Panc1 (cell line): Measurements from ENCODE around the gene CAPN7. TPM values are rescaled to one million over a fixed set of nuclear protein-coding genes. Genes with fewer than 3 reads are reported as not detected.

Source experiments
- ATAC-seq: fragments of 200-7000 bp; cut with Tn5 transposase; 2 replicates; pipeline ENCODE4 v1.9.1; 2020; ENCODE audit warnings: mild to moderate bottlenecking, moderate library complexity
- BruUV-seq: library from RNA; stranded (reverse); fragments of 400-500 nt; replicated peaks from 2 replicates; lab custom pipeline; 2021; lab: Mats Ljungman, UMichigan
- CTCF ChIA-PET: fragments of 300-600 bp; sonication (Branson Sonifier 250); formaldehyde crosslinking; loops from one replicate; lab custom pipeline; 2022; ENCODE audit warnings: antibody characterized with exemption; lab: Charles Lee
- POLR2A ChIA-PET: fragments of 300-600 bp; sonication (Branson Sonifier 250); formaldehyde crosslinking; loops from one replicate; lab custom pipeline; 2022; ENCODE audit warnings: antibody characterized with exemption; lab: Charles Lee
- DNase-seq: peaks from one replicate; pipeline ENCODE4 v3.0.0-alpha.2; 2010; ENCODE audit warnings: low read depth, low spot score
- H3K27ac ChIP-seq: 2 replicates; pipeline ENCODE4 v1.5.1; 2011; ENCODE audit warnings: mild to moderate bottlenecking, low read length, inconsistent platforms
- H3K27me3 ChIP-seq: fragments of 200-500 bp; sonication (Bioruptor generic); 2 replicates; pipeline ENCODE4 v1.6.0; 2014; ENCODE audit warnings: low read length, inconsistent platforms; ENCODE audit not compliant: control insufficient read depth, insufficient read depth
- H3K36me3 ChIP-seq: fragments of 200-500 bp; sonication (Bioruptor generic); 2 replicates; pipeline ENCODE4 v1.5.1; 2014; ENCODE audit warnings: inconsistent platforms, mild to moderate bottlenecking, low read length, moderate library complexity; ENCODE audit not compliant: control insufficient read depth, insufficient read depth
- H3K4me1 ChIP-seq: 2 replicates; pipeline ENCODE4 v1.5.1; 2011; ENCODE audit warnings: inconsistent platforms, mild to moderate bottlenecking, low read length, moderate library complexity; ENCODE audit not compliant: control insufficient read depth, insufficient read depth
- H3K4me3 ChIP-seq, 2 experiments: 2 replicates each; pipeline ENCODE4 v1.5.1; 2011 to 2012; ENCODE audit warnings: low read depth in 2 of 2, low read length in 2 of 2, mild to moderate bottlenecking in 2 of 2, inconsistent platforms in 1 of 2, moderate library complexity in 1 of 2
- H3K9me3 ChIP-seq: fragments of 200-500 bp; sonication (Bioruptor generic); 2 replicates; pipeline ENCODE4 v1.5.1; 2014; ENCODE audit warnings: low read depth, mild to moderate bottlenecking, inconsistent platforms, low read length, moderate library complexity; ENCODE audit not compliant: control insufficient read depth, insufficient read depth
- POLR2AphosphoS5 ChIP-seq: IDR thresholded peaks from 2 replicates; pipeline ENCODE4 v1.6.1; 2012; ENCODE audit warnings: mild to moderate bottlenecking, low read depth, low read length, moderate library complexity
- REST ChIP-seq, 2 experiments: IDR thresholded peaks; 2 replicates each; pipeline ENCODE4 v1.6.1; 2011 to 2012; ENCODE audit warnings: low read depth in 2 of 2, control low read depth in 1 of 2, low read length in 1 of 2, mild to moderate bottlenecking in 1 of 2, moderate library complexity in 1 of 2; ENCODE audit not compliant: insufficient read depth in 1 of 2
- SIN3A ChIP-seq: IDR thresholded peaks from 2 replicates; pipeline ENCODE4 v1.6.1; 2012; ENCODE audit warnings: low read depth, mild to moderate bottlenecking, low read length, moderate library complexity, borderline replicate concordance; ENCODE audit not compliant: insufficient read depth
- TCF7L2 ChIP-seq: IDR thresholded peaks from 2 replicates; pipeline ENCODE4 v1.6.1; 2011; ENCODE audit warnings: mild to moderate bottlenecking, low read depth, low read length, inconsistent platforms
- in situ Hi-C: cut with HindIII; loops from 2 replicates; pipeline ENCODE4 v1.10.0; 2016; ENCODE audit warnings: low sequenced_read_pairs, low pct_unique_long_range_greater_than_20kb
- intact Hi-C: fragments of 100-400 bp; cut with micrococcal nuclease; formaldehyde crosslinking; loops from one replicate; pipeline ENCODE4 v1.10.0; 2022; ENCODE audit not compliant: unreplicated experiment
- total RNA-seq: library from RNA; stranded (reverse); gene quantifications from one replicate; pipeline ENCODE4 v1.2.1, GENCODE V29; 2021; ENCODE audit not compliant: unreplicated experiment
- TF ChIP-seq, protein P1 (sequence below): fragments of 450-650 bp; IDR thresholded peaks from 2 replicates; pipeline ENCODE4 v1.5.1; 2017; ENCODE audit warnings: mild to moderate bottlenecking

CAPN7 gene
- total RNA-seq, 1 experiment from 2014 or later: 26.5 TPM

DNA sequence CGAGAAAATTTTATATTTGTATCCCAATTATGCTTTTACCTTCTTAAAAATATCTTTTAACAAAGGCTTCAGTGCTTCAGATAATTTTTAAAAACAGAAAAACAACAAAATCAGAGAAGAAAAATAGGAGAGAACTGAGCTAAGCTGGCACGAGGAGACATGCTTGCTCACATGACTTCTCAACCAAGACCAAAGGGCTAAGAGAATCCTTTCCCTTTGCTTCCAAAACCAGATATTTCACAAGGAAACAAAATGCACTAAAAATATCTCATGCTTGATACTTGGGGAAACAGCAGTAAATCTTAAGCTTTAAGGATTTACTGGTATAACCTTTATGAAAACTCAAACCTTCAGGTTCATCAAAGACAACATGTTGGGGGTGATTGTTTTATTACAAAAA, 58.4 kb downstream of the CAPN7 start:
- no peak for ATAC-seq
- BruUV-seq: no TSS peak
- no peak for DNase-seq
- TF ChIP-seq TCF7L2 (no peak), SIN3A (no peak), REST (IDR thresholded peaks at IDR 0.05; ENCODE audit: insufficient read depth in 1 of 2, low read depth in 2 of 2, low read length in 1 of 2) (no peak), POLR2AphosphoS5 (no peak)
- TF ChIP-seq, protein P1, sequence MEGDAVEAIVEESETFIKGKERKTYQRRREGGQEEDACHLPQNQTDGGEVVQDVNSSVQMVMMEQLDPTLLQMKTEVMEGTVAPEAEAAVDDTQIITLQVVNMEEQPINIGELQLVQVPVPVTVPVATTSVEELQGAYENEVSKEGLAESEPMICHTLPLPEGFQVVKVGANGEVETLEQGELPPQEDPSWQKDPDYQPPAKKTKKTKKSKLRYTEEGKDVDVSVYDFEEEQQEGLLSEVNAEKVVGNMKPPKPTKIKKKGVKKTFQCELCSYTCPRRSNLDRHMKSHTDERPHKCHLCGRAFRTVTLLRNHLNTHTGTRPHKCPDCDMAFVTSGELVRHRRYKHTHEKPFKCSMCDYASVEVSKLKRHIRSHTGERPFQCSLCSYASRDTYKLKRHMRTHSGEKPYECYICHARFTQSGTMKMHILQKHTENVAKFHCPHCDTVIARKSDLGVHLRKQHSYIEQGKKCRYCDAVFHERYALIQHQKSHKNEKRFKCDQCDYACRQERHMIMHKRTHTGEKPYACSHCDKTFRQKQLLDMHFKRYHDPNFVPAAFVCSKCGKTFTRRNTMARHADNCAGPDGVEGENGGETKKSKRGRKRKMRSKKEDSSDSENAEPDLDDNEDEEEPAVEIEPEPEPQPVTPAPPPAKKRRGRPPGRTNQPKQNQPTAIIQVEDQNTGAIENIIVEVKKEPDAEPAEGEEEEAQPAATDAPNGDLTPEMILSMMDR: no peak
- in situ Hi-C loops: no loop called here
- CTCF ChIA-PET: no interaction called here
- Histone ChIP-seq H3K27ac (no peak overlapping the region), H3K36me3 (no peaks in the 10 kb centered on the region), H3K27me3 (no peaks in the 10 kb centered on the region), H3K9me3 (no peaks in the 10 kb centered on the region), H3K4me1 (peaks cover 10% of the 10 kb centered on the region), H3K4me3 (no peak overlapping the region)
- intact Hi-C loops: no loop called here
- POLR2A ChIA-PET: no interaction called here

DNA sequence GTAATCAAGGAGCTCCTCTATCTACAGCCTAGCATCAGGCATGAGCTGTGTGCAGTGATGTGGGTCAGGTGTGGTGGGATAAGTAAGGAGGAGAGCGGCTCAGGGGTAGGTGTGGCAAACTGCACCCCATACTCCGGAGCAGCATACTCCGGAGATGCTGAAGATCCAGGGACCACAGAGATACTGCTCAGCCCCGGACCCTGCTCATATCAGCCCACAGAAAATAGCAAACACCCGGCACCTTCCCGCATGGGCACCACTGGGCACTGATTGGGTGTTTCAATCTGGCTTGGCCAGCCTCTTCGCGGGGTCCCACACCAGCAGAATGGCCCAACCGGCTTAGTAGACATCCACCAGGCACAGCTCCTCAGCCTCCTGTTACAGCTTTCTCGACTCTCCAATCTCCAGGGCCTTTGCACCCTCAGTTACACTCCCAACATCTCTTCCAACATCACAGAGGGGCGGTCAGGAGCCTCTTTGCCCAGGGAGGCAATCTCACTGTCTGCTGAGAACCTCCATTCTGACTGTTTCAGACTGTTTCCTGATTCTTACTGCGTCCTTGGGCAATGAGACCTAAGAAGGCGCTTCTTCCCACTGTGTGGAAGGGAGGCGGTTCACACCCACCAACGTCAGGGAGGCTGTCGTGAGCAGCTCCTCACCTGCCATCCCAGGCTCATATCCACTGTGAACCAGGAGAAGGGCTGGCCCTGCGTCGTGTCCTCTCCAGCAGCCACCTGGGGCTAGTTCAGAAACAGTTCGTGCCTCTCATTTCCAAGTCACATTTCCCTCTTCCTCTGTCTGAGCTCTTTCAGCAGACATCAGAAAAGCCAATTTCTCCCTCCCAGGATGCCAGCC, 59.8 kb downstream of the CAPN7 start:
- POLR2A ChIA-PET: no interaction called here
- H3K27ac ChIP-seq: no peak overlapping the region
- no peaks in the 10 kb centered on the region for H3K36me3 ChIP-seq
- no peak overlapping the region for H3K4me3 ChIP-seq
- peaks cover 18% of the 10 kb centered on the region for H3K4me1 ChIP-seq
- ATAC-seq (no peak), DNase-seq (no peak)
- TF ChIP-seq TCF7L2 (no peak), SIN3A (no peak), REST (IDR thresholded peaks at IDR 0.05; ENCODE audit: insufficient read depth in 1 of 2, low read depth in 2 of 2, low read length in 1 of 2) (no peak), POLR2AphosphoS5 (no peak)
- TF ChIP-seq, protein P1: no peak
- no TSS peak for BruUV-seq
- no peaks in the 10 kb centered on the region for H3K27me3 ChIP-seq
- in situ Hi-C loops (no loop called here), intact Hi-C loops (no loop called here)
- H3K9me3 ChIP-seq: no peaks in the 10 kb centered on the region
- CTCF ChIA-PET: interaction anchor here (0.6 to 1.0 kb wide), 2 partner anchors 66 to 139 kb away, joined by 3 read pairs; partner anchors contain the start of gene SH3BP5
